Epidermal melanocyte (primary cell): ENCODE data around the gene ATP1A2.

Source experiments
- DNase-seq: peaks from one replicate; pipeline ENCODE4 v3.0.0; 2011; ENCODE audit warnings: low spot score; ENCODE audit not compliant: insufficient read length

ATP1A2 gene

DNA sequence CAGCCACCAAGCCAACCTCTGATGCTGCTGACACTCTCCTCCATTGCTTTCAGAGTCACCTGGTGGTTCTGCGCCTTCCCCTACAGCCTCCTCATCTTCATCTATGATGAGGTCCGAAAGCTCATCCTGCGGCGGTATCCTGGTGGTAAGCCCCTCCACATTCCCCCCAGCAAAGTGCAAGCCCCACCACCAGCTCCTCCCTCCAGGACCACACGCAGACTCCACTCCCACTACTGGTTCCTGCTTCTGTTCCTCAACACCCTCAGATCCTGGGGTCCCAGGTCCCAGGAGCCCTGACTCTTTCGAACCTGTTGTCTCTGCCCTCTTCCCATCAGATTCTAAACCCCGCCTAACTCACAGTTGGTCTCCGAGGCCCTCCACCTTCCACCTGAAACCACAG is 24.3 kb downstream of the ATP1A2 start:
- DNase-seq, result no peak

DNA sequence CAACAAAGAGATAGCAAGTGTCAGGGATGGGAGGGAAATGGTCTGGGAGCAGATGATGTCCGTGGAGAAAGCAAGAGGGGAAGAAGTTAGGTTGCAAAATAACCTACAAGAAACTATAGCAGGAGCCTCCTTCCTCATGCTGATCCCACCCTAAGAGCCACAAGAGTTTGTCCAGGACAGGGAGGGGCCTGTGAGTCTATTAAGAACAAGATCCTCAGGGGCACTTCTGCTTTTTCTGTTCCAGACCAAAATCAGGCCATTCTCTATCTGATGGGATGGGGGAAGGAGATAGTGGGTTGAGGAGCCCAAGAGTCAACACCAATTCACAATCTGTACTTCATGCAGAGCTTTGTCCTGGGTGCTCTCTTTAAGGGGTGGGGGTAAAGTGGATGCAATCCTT is 28.1 kb downstream of the ATP1A2 start:
- DNase-seq, result no peak

DNA sequence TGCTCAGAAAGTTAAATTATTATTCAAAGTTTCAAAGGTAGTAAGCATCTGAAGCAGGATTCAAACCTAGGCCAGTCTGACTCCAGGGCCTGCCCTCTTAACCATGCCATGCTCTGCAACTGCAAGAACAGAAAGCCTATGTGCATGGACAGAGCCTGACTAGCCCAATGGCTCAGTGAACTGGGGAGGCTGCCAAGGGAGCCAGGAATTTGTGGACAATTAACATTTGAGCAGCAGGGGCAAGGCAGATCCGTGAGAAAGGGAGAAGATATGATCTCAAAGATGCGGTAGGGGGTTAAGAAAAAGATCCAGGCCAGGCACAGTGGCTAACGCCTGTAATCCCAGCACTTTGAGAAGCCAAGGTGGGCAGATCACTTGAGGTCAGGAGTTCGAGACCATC is 29.4 kb downstream of the ATP1A2 start:
- no peak for DNase-seq

DNA sequence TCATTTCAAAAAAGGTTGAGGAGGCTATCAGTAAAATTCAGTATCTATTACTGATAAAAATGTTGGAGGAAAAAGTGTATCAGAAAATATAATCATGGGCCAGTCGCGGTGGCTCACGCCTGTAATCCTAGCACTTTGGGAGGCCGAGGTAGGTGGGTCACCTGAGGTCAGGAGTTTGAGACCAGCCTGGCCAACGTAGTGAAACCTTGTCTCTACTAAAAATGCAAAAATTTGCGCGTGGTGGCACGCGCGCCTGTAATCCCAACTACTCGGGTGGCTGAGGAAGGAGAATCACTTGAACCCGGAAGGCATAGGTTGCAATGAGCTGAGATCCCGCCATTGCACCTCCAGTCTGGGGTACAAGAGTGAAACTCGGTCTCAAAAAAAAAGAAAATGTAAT is 30.5 kb downstream of the ATP1A2 start:
- DNase-seq, result no peak

DNA sequence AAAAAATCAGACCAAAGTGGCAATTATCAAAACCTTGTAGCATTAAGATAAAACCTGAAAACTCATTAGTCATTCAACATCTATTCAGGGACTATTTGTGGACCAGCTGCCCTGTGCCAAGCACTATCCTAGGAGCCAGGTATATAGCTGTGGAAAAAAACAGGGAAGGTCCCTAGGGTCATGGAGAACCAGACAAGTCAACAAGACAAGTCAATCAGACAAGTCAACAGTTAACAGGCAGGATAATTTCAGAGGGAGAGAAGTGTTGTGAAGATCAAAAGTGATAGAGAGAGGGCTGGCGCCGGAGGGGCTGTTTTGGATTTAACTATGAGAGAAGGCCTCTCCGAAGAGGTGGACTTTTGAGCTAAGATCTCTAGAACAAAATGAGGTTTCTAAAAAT is 32.6 kb downstream of the ATP1A2 start:
- no peak for DNase-seq

DNA sequence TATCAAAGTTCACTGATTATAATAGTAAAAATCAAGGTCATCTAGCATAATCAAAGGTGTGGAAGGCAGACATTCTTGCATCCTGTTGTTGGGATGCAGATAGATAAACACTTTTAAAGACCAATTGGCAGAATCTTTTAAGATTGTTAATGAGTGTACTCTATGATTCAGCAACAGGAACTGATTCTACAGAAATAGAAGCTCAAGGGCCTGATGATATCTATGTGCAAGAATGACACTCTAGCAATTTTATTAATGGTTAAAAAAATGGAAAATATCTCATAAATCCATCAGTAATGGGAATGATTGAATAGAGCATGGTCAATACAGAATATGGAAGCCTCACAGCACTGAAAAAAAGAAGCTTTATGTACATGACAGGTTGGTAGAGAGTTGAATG is 33.7 kb downstream of the ATP1A2 start:
- DNase-seq, result no peak

DNA sequence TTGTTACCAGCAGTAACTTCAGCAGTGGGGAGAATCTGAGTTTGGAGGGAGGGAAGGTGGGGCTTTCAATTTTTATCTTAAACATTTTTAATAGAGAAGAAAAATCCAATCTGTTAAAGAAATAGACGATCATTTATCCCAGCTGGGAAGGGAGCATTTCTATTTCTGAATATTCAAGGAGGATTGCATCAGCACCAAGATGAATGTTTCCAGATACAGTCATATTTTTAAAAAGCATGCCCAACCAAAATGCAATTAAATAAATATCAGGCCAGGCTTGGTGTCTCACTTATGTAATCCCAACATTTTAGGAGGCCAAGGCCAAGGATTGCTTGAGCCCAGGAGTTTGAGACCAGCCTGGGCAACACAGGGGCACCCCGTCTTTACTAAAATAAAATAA is 34.2 kb downstream of the ATP1A2 start:
- no peak for DNase-seq

DNA sequence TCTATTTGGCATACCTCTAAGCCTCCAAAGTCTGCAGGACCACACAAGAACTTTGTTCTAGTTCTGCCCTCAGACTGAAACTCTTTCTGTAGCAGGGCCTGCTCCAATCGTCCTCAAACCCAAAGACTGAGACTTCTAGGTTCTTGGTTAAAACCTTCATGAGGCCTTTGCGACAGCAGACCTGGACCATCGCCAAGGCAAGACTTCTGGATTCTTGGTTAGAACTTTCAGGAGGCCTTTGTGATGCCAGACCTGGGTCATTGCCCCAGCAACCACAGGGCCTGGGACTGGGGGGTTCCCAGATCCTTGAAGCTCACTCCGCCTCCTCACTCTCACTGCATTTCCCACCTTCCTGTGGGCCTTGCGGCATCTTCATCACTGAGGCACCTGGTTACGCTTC is 35.7 kb downstream of the ATP1A2 start, which contains the start of gene ATP1A4:
TSS of gene ATP1A4 (plus strand) at position 301 of the 400 bp plus-strand sequence. CDS start 438 bp downstream, outside the sequence.
- DNase-seq, result no peak

DNA sequence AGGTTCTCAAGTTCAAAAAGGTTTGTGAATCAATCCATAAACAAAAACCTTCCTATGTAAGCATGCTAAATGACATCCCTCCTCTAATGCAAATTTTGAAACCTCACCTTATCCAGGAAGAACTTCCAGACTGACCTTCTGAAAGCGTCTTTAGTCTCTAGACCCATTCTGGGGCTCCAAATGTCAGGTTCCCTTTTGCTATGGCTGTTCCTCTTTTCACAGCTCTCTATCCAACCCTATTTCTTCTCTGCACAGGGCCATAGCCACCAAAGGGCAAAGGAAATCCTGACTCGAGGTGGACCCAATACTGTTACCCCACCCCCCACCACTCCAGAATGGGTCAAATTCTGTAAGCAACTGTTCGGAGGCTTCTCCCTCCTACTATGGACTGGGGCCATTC is 39.2 kb downstream of the ATP1A2 start:
- DNase-seq, result no peak

DNA sequence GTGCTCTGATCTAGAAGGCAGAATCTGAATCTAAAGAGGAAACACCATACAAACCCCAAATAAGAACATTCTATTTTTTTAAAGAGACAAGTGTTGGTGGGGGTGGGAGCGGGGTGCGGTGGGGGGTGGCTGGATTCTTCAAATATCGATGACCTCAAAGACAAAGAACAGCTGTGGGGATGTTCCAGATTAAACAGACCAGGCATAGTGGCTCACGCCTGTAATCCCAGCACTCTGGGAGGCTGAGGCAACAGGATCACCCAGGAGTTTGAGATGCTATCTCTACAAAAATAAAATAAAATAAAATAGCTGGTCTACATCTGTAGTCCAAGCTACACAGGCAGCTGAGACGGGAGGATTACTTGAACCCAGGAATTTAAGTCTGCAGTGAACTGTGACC is 40.8 kb downstream of the ATP1A2 start:
- DNase-seq, result no peak

DNA sequence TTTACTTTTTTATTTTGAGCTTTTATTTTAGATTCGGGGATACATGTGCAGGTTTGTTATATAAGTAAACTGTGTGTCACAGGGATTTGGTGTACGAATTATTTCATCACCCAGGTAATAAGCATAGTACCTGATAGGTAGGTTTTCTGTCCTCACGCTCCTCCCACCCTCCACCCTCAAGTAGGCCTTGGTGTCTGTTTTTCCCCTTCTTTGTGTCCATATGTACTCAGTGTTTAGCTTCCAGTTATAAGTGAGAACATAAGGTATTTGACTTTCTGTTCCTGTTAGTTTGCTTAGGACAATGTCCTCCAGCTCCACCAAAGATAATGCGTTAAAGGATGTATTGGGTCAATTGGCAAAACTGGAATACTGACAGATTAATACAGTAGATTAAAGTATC is 41.6 kb downstream of the ATP1A2 start:
- DNase-seq, result no peak

DNA sequence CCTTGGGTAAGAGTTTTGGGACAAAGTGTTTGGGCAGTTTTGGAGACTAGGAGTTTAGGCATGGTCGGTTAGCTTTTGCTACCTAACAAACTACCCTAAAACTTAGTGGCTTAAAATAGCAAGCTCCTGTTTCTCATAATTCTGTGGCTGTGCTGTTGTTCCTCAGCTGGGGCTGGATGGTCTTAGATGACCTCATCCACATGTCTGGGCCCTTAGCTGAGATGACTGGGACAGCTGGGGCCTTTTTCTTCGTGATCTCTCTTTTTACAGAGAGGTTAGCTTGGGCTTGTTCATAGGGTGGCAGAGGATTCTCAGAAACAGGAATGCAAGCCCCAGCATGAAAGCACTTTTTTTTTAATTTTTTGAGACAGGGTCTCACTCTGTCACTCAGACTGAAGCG is 42.5 kb downstream of the ATP1A2 start:
- no peak for DNase-seq

DNA sequence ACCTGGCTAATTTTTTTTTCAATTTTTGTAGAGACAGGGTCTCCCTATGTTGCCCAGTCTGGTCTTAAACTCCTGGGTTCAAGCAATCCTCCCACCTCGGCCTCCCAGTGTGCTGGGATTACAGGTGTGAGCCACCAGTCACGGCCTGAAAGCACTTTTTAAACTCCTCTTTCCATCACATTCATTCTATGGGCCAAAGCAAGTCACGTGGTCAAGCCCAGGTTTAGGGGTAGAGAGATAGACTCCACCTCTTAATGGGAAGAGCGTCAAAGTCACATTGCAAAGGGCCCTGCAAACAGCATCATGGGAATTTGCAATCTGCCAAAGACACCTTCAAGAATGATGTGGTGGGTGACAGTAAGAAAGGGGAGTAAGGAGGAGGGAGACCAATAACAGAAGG is 43.0 kb downstream of the ATP1A2 start:
- DNase-seq, result no peak

DNA sequence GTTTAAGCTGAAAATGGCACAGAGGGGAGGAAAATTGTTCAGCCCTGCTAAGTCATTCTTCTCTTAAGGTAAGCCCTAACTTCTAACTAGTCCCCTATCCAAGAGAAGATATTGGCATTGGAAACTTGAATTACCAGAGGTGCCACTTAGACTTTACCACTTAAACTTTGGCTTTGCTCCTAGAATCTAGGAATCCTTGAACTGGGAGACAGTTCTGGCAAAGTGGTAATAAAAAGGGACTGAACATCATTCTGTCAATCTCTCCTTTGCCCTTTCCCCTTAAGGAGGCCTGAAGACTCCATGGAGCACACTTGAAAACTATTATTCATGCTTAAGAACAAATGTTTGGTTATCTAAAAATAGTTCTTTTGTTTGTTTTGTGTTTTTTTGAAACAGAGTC is 44.3 kb downstream of the ATP1A2 start:
- no peak for DNase-seq

DNA sequence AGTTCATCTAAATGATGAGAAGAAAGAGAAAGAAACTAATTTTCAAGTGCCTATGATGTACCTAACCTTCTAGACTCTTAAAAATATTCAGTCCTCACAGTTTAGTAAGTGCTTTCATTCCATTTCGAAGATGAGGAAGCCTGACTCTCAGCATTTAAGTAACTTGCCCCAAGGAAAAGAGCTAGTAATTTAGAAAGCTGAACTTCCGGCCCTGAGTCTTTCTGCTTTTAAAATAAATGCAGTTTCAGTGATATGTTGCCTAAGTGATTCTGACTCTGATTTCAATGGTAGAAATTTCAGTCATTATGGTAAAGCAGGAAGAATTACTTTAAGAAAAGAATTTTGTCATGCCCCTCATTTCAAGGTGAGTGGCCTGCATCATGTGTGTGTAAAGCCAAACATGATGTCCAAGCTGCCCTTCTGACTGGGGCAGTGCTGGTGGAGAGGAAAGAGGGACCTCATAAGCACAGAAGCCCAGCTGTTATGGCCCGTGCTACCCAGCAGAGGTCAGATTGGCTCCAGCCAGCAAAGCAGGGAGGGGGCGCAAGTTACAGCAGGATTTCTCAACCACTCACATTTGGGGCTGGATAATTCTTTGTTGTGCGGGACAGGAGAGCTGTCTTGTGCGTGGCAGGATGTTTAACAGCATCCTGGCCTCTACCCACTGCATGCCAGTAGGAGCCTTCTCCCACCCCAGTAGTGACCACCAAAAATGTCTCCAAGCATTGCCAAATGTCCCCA is 46.6 kb downstream of the ATP1A2 start:
- no peak for DNase-seq

DNA sequence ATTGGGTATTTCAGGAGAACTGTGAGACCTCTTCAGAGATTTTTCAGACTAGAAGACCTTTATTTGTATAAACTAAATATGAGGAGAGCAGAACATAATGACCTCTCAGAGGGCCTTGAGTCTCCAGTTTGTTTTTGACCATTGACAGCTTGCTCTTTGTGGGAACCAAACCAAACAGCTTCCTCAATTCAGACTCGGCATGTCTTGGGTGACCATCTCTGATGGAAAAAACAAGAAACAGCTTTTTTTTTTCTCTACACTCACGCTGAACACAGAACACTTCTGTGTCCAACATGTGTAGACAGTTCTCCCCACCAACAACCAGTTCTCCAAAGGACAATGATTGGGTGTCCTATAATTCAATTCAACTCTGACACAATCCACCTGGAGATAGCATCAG is 47.4 kb downstream of the ATP1A2 start:
- no peak for DNase-seq

DNA sequence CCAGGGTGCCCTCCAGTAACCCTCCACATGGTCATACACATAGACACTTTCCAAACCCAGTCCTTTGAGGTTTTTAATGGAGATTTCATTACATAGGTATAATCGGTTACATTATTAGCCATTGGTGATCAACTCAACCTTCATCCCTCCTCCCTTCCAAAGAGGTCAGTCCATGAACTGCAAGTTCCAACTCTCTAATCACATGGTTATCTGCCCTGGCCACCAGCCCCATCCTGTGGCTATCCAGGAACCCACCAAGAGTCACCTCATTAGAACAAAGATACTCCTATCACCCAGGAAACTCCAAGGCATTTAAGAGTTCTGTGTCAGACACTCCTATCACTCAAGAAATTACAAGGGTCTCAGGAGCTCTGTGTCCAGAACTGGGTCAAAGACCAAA is 48.1 kb downstream of the ATP1A2 start:
- no peak for DNase-seq

DNA sequence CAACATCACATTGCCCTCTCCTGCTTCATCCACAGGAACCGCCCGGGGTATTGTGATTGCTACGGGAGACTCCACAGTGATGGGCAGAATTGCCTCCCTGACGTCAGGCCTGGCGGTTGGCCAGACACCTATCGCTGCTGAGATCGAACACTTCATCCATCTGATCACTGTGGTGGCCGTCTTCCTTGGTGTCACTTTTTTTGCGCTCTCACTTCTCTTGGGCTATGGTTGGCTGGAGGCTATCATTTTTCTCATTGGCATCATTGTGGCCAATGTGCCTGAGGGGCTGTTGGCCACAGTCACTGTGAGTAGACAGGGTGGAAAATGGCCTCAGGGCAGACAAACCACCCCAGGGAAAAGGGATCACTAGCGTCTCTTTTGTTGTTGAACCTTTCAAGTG is 48.6 kb downstream of the ATP1A2 start:
- no peak for DNase-seq

DNA sequence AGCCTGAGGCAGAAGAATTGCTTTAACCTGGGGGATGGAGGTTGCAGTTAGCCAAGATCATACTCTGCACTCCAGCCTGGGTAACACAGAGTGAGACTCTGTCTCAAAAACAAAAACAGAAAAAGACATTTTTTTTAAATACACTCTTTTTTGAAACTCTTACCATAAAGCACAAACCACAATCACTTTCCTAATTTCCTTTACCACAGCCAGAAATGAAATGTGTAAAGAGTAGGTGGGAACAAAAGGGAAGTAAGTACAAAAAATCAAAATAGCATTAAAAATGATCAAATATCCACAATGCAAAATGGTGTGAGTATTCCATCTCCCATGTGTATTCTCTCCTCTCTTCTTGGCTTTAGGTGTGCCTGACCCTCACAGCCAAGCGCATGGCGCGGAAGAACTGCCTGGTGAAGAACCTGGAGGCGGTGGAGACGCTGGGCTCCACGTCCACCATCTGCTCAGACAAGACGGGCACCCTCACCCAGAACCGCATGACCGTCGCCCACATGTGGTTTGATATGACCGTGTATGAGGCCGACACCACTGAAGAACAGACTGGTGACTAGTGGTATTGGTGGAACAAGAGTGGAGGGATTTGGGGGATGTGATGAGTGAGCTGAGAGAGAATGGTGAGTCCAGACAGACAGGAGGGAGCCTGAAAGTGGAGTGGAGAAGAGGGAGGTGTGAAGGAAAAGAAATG is 50.8 kb downstream of the ATP1A2 start:
- no peak for DNase-seq

DNA sequence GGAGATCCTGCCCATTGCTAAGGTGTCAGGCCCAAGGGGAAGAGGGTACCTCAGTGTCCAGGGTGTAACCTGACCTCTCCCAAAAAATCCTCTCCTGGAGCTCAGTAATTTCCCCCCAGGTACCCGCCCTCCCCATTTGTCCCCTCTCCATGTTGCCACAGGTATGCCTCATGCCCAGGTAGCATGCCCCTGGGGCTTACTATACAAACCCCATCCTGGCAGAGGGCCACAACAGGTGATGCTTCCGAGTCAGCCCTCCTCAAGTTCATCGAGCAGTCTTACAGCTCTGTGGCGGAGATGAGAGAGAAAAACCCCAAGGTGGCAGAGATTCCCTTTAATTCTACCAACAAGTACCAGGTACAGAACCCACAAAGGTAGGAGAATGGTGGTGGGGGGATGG is 51.5 kb downstream of the ATP1A2 start:
- no peak for DNase-seq

DNA sequence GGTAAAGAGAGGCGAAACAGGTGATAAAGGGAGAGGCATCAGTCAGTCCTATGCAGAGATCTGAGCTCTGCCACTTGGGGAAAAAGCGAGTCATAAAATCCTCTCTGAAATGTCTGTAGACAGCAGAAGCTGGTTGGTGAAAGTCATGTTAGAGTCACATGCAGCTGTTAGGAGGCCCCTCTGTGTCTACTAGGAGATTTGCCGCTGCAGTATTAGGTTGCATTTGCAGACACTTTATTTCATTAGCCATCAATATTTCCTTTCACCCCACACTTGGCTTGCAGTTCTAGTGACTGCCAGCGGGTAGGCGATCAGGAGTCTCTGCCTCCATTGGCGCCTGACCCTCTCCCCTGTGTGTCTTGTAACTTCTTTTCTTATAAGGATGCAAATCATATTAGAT is 52.0 kb downstream of the ATP1A2 start:
- DNase-seq, result no peak

DNA sequence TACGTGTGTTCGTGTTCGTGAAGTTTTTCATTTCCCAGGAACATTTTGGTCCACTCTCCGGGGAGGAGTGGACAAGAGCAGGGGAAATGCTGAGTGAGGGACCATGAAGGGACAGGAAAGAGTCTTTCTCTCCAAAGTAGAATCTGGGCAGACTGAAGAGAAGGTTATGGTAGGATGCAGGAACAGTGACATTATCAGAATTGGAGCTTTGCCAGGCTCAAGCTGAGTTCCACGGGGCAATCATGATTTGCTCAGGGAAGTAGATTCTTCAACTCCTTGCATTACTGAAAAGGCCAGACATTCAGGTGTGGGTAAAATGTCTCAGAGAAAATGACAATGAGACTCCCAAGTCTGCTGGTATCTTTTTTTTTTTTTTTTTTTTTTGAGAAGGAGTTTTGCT is 52.5 kb downstream of the ATP1A2 start:
- no peak for DNase-seq
